HG02571 (cell line): Measurements from ENCODE around the gene CACNA2D1.

ENCODE experiments used
- ATAC-seq: cut with Tn5 transposase; IDR thresholded peaks from one replicate; pipeline ENCODE4 v1.9.1; 2021; ENCODE audit warnings: mild to moderate bottlenecking, moderate library complexity; ENCODE audit not compliant: unreplicated experiment

The CACNA2D1 gene

DNA sequence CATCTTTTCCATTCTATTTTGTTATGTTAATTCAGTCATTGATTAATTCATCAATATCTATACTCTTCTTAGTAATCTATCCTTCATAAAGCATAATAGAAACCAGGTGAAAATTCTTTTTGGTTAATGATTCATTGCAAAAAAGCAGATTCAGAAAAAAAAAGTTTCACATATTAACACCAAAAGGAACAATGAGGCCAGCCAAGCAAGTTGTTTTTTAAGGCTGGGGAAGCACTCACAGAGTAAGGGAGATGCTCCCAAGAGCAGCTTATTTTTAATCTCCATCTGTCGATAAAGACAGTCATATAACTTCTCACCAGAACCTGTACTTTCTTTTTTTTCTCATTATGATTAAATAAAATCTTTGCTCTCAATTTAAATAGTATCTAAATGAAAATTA lies 95.8 kb downstream of the CACNA2D1 start:
- no peak for ATAC-seq

GRCh38 chr7:82345886-82346285 lies 97.7 kb downstream of the CACNA2D1 start:
- no peak for ATAC-seq

GRCh38 chr7:82343716-82344115 lies 99.9 kb downstream of the CACNA2D1 start:
- no peak for ATAC-seq

DNA sequence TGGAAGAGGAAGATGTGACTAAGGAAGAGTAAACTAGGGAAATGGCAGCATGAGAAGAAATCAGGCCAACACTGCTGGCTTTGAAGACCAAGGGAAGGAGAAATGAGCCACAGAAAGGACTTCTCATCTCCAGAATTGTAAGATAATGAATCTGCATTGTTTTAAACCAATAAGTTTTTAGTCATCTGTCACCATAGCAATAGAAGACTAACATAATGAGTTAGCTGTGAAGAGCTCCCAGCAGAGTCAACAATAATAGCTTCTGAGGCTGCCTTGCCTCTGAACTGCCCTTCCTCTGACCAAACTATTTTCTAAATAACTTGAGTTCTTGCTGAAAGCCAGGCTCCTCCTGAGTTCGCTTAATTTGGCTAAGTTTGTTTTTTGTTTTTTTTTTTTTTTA lies 103.6 kb downstream of the CACNA2D1 start:
- no peak for ATAC-seq

DNA sequence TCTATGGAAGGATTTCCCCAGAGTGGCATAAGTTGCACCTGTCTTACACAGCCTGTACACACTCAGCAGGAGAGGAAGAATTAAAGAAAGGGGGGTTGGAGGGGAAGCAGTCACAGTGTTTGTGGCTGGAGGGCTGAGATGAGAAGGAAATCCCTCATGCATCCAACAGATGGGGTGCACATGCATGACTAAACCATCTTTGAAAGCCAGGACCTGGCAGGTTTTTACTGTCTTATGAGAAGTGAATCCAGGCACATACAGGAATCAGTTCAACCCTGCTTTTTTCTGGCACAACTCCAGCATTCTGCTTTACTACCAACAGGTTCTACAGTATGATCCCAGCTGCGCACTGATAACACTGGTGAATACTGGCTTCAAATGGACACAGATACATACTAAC lies 107.7 kb downstream of the CACNA2D1 start:
- no peak for ATAC-seq

DNA sequence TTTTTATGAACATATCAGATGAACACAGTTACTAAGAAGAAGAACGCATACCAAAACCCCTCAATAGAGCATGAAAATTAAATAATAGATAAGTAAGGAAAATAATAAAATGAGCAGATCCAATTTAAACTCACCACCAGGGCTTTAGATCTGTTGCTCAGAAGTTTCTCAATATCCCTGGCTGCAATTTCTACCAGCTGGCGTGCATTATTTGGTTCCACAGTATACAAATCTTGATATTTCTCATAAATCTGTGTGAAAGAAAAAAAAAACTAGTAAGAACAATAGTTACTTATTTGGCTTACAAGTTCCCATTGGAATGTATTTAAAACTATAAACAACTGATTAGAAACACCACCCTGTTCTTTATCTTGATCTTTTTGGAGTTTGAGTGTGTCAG lies 108.6 kb downstream of the CACNA2D1 start:
- ATAC-seq = no peak

DNA sequence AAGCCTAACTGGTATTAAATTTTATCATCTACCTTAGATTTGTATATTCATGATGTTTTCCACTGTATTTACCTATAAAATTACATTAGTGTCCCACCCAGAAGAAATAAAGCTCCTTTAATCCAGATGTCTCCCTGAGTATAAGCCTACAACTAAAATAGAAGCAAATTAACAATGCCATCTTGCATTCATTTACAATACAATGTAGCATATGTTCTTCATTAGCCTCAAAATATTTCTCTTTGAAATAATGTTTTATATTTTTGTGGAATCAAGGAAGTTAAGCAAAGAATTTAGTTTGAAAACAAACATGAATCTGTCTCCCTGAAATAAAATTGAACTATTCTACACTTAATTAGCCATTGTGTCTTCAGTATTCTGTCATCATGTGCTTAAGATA lies 112.3 kb downstream of the CACNA2D1 start:
- ATAC-seq = no peak

GRCh38 chr7:82330706-82331215 lies 112.8 kb downstream of the CACNA2D1 start:
- ATAC-seq = no peak

DNA sequence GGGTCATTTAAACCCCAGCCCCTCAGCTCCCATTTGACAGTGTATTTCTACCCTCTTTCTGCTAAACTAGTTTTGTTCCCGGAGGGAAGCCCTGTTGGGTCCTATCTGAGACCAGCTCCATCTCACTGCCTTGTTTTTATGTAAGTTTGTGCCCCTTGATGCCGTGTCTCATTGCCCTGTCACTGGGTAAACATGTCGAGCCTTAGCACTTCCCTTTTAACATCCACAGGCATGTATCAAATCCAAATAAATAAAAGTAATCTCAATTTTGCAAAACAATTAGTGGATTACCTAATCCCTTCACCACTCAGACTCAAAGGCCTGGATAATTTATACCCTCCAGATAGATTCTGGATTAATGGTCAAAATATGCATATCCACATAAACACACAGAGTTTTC lies 115.7 kb downstream of the CACNA2D1 start:
- no peak for ATAC-seq

DNA sequence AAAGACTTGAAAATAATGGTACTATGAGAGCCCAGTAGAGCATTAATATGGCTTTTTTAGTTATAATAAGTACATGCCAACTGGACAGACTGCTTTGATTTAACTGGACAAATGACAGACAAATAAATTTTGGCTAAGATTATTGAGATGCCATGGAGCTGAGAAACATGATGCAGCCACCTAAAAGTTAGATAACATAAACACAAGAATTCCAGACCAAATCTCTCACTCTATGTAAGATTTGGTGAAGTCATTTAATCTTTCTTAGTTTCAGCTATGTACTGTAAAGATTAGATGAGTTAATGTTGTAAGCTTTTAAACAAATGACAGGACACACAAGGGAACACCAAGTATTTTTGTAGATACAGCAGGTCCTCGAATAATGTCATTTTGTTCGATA lies 118.2 kb downstream of the CACNA2D1 start:
- no peak for ATAC-seq

DNA sequence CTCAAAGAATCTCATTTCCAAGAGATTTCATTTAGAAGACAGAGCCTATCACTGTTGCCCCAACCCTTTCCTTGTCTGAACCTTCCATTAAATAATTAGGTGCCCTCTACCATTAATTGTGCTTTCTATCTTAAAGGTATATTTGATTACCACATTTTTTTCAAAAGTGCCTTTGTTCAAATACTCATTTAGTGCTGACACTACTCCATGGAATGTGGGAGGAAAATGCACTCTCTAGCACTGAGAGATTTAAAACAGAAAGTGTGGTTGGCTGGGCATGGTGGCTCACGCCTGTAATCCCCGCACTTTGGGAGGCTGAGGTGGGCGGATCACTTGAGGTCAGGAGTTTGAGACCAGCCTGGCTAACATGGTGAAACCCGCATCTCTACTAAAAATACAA lies 119.8 kb downstream of the CACNA2D1 start:
- no peak for ATAC-seq

GRCh38 chr7:82319674-82320118 lies 123.9 kb downstream of the CACNA2D1 start:
- no peak for ATAC-seq

DNA sequence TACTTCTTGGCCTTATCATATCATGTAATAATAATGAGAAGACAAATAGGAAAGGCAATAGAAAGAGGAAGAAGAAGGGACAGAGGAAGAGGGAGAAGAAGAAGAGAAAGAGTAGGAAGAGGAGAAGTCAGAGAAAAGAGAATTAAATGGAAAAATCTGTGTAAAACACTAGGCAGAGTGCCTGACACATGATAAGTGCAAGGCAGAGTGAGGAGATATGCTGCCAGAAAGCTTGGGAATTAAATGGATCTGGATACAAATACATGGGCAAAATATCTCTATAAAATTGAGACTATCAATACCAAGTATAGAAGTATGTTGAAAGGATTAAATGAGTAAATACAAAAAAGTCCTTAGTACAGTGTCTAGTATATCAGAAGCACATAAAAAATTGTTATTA lies 124.8 kb downstream of the CACNA2D1 start:
- no peak for ATAC-seq

DNA sequence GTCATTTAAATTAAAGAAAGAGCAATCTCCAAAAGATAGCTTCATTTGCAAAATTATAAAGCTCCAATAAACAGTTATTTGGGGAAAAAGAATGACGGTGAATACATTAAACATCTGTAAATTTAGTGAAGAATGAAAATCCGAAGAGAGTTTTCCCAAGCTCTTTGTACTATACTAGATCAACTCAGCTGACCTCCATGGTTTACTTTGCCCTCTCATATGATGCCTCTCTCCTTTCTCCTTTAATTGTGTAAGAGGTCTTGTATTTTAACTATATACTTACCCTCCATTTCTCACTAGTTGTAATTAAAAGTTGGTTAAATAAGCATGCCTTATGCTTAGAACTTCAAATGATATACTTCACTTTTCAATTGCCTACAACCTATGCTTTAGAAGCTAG lies 125.8 kb downstream of the CACNA2D1 start:
- no peak for ATAC-seq

DNA sequence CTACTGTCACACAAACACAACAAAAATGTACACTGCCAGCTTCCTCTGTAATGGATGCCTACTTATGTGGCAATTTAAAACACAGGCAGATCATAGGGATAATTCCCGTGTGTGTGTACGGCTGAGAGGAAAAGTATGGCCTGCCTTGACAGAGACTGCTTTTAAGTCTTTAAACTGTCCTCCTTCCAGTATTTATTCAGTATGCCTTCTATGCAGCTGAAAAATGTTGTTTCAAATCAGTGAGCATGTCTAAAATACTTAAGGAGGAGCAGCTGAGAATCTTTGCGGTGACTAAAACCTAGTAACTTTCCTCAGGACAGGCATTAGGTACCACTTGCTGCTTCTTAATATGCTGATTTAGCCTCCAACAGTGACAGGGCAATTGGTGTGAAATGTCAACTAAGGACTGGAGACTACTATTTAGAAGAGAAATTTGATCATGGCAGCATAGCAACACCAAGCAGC lies 126.3 kb downstream of the CACNA2D1 start:
- no peak for ATAC-seq

GRCh38 chr7:82313269-82313668 lies 130.3 kb downstream of the CACNA2D1 start:
- ATAC-seq = no peak

DNA sequence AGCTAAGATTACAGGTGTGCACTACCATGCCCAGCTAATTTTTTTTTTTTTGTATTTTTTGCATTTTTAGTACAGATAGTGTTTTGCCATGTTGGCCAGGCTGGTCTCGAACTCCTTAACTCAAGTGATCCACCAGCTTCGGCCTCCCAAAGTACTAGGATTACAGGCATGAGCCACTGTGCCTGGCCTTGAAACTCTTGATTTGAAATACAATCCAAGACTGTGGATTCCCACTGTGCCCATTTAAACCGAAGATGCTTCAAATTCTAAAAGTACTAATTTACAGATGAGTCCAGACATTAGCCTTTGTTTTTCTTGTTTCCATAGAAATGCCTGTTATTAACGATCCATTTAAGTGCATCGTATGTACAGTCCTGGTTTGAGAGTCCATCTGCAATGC lies 130.9 kb downstream of the CACNA2D1 start:
- no peak for ATAC-seq

GRCh38 chr7:82305347-82306005 lies 138.1 kb downstream of the CACNA2D1 start:
- ATAC-seq = no peak

DNA sequence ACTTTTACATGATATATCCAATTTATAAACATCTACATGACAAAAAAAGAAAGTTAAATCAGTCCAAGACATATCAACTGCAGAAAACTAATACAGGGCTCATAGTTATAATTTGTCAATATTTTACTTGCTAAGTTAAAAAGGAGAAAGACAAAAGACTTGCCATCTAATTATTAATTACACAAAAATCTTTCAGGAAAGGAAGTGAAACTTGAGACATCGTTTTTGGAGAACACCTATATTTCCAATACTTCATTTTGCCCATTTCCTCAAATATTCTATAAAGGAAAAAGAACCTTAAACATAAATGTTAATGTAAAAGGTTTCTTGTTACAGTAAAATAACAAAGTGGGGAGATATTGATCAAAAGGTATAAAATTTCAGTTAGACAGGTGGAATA lies 148.7 kb downstream of the CACNA2D1 start:
- ATAC-seq = no peak

GRCh38 chr7:82294382-82294784 lies 149.2 kb downstream of the CACNA2D1 start:
- ATAC-seq = no peak

DNA sequence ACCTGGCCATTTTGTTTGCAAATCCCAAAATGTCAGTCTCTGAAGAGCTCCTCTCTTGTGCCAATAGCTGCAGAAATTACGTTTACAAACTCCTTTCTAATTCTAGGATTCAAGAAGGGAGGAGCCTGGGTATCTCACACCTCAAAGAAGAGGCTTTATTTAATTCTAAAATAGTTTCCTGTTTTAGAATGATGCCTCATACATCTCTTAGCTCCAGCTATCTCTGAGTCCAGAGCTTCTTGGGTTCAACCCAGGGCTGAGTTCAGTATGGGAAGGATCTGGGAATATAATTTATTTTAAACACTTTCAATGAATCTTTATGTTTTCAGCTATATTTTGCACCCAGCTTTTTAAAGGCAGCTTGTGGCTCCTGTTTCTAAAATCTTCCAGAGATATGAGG lies 150.1 kb downstream of the CACNA2D1 start:
- ATAC-seq = no peak

GRCh38 chr7:82291931-82292330 lies 151.6 kb downstream of the CACNA2D1 start:
- no peak for ATAC-seq

DNA sequence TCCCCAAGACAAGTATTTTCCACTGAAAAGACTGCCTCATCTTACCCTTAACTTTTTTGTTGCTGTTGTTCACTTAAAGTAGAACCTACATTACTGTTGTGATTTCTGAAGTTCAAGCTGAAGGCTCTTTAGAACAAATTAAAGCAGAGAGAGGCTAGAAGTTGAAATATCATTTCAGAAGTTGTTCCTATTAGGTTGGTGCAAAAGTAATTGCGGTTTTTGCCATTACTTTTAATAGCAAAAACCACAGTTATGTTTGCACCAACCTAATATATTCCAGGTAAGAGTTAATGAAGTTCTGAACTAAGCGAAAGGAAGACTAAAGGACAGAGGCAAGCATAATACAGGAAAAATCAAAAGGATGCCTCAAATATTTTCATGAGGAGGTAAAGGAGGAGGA lies 153.7 kb downstream of the CACNA2D1 start:
- no peak for ATAC-seq
